Endothelial cell of umbilical vein (primary cell): ENCODE results near the gene C6orf141.

Experiments used
- CTCF ChIP-seq, 2 donors: IDR thresholded peaks; 1 replicate in 1 of 2; 2 replicates in 1 of 2; pipeline ENCODE4 v1.5.1; 2011; ENCODE audit warnings: low read length in 2 of 2, mild to moderate bottlenecking in 2 of 2, moderate library complexity in 2 of 2, control low read depth in 1 of 2, inconsistent platforms in 1 of 2, low read depth in 1 of 2; ENCODE audit not compliant: insufficient read depth in 1 of 2; ENCODE audit errors: extremely low read depth in 1 of 2
- EZH2 ChIP-seq: IDR thresholded peaks from 2 replicates; pipeline ENCODE4 v1.6.1; 2012; ENCODE audit warnings: borderline replicate concordance, low read depth, mild to moderate bottlenecking, moderate library complexity, low read length, inconsistent platforms; ENCODE audit not compliant: severe bottlenecking
- FOS ChIP-seq: IDR thresholded peaks from 2 replicates; pipeline ENCODE4 v1.6.1; 2011; ENCODE audit warnings: mild to moderate bottlenecking, low read length, moderate library complexity, borderline replicate concordance; ENCODE audit not compliant: insufficient read depth
- MAX ChIP-seq: IDR thresholded peaks from 2 replicates; pipeline ENCODE4 v1.6.1; 2011; ENCODE audit not compliant: insufficient read depth, insufficient read length
- POLR2A ChIP-seq: IDR thresholded peaks from 2 replicates; pipeline ENCODE4 v1.6.1; 2012; ENCODE audit warnings: low read depth, mild to moderate bottlenecking, control low read depth, low read length
- POLR2AphosphoS5 ChIP-seq: IDR thresholded peaks from 2 replicates; pipeline ENCODE4 v1.6.1; 2012; ENCODE audit warnings: low read depth, mild to moderate bottlenecking, control low read depth, low read length, moderate library complexity; ENCODE audit not compliant: insufficient read depth

GRCh38 chr6:49552596-49552995, 2.1 kb downstream of the C6orf141 start:
- TF ChIP-seq CTCF (IDR thresholded peaks at IDR 0.05; ENCODE audit: extremely low read depth in 1 of 2, insufficient read depth in 1 of 2, low read depth in 1 of 2, low read length in 2 of 2): no peak
- TF ChIP-seq POLR2A: no peak
- TF ChIP-seq EZH2: no peak
- TF ChIP-seq POLR2AphosphoS5: no peak
- TF ChIP-seq FOS: no peak
- no peak for TF ChIP-seq MAX
